ENCODE measurements around the gene TNNI2. TPM values are rescaled to one million over a fixed set of nuclear protein-coding genes. Genes with fewer than 3 reads are reported as not detected.
"Not testable (repeated sequence)": the region's sequence is repeated elsewhere in the genome, so short reads cannot be mapped to it uniquely, and the experiment has no call there.

Gene TNNI2
- polyA plus RNA-seq, 1 donor (not counting 4 experiments of a cell fraction or from before 2014, with no cell fraction given): 10.7 TPM

GRCh38 chr11:1883346-1884302 lies 44.8 kb downstream of the TNNI2 start:
- Histone ChIP-seq H3K4me1 (ENCODE audit: control insufficient read depth, extremely low read depth, insufficient read depth, low read length) (peaks cover 3% of the 10 kb centered on the region), H3K4me2 (ENCODE audit: control insufficient read depth, extremely low read depth, insufficient read depth, low read depth, low read length) (no peak overlapping the region), H3K79me2 (ENCODE audit: control insufficient read depth, insufficient read depth, low read length) (no peaks in the 10 kb centered on the region), H4K20me1 (ENCODE audit: control insufficient read depth, extremely low read depth, insufficient read depth, low read length) (no peaks in the 10 kb centered on the region), H3K4me3 (ENCODE audit: control insufficient read depth in 2 of 3, extremely low read depth in 1 of 3, insufficient read depth in 2 of 3, low read depth in 1 of 3, low read length in 3 of 3) (no peak overlapping the region), H3K36me3 (ENCODE audit: control insufficient read depth in 2 of 2, extremely low read depth in 1 of 2, insufficient read depth in 2 of 2, low read length in 2 of 2) (no peaks in the 10 kb centered on the region), H3K9me3 (ENCODE audit: control insufficient read depth, low read depth, low read length) (no peaks in the 10 kb centered on the region), H3K27me3 (ENCODE audit: control insufficient read depth, extremely low read depth, insufficient read depth, low read length) (peaks cover 9% of the 10 kb centered on the region), H3K9ac (ENCODE audit: control insufficient read depth, extremely low read depth, insufficient read depth, low read length) (no peak overlapping the region), H2AFZ (ENCODE audit: control insufficient read depth, low read length) (no peak overlapping the region), H3K9me1 (ENCODE audit: control insufficient read depth, extremely low read depth, insufficient read depth, low read length) (no peaks in the 10 kb centered on the region), H3K27ac (ENCODE audit: control insufficient read depth, insufficient read depth, low read length) (no peak overlapping the region)
- dilution Hi-C loops (cut with MboI; ENCODE audit: extremely low pct_ligation_motif_present, low sequenced_read_pairs): no loop called here
- no peak for TF ChIP-seq CTCF (optimal IDR thresholded peaks at IDR 0.05 in 1 of 3, IDR thresholded peaks at IDR 0.05 in 1 of 3, conservative IDR thresholded peaks at IDR 0.05 in 1 of 3; ENCODE audit: extremely low read depth in 1 of 3, insufficient read depth in 2 of 3, low read length in 3 of 3)
- FAIRE-seq (no peak), DNase-seq (ENCODE audit: low read depth, low spot score) (no peak)

DNA sequence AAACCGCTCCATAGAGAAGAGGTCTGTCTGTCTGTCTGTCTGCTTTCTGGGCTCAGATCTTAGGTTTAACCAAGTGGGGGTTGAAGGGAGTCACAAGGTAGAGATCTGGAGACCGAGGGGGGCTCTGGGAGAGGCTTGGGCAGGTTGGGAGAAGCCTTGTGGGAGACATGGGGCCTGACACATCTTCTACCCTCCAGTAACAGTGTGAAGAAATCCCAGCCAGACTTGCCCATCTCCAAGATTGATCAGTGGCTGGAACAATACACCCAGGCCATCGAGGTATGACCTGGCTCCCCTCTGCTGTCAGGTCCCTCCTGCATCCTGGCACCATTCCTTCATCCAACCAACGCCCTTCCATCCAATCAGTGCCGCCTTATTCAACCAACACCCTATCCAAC lies 45.5 kb downstream of the TNNI2 start:
- dilution Hi-C loops (cut with MboI; ENCODE audit: extremely low pct_ligation_motif_present, low sequenced_read_pairs): no loop called here
- H3K9ac ChIP-seq (ENCODE audit: control insufficient read depth, extremely low read depth, insufficient read depth, low read length): no peak overlapping the region
- DNase-seq (ENCODE audit: low read depth, low spot score) (no peak), FAIRE-seq (no peak)
- H3K4me2 ChIP-seq (ENCODE audit: control insufficient read depth, extremely low read depth, insufficient read depth, low read depth, low read length): no peak overlapping the region
- no peak overlapping the region for H3K4me3 ChIP-seq (ENCODE audit: control insufficient read depth in 2 of 3, extremely low read depth in 1 of 3, insufficient read depth in 2 of 3, low read depth in 1 of 3, low read length in 3 of 3)
- H2AFZ ChIP-seq (ENCODE audit: control insufficient read depth, low read length): no peak overlapping the region
- H3K9me3 ChIP-seq (ENCODE audit: control insufficient read depth, low read depth, low read length): no peaks in the 10 kb centered on the region
- no peaks in the 10 kb centered on the region for H3K36me3 ChIP-seq (ENCODE audit: control insufficient read depth in 2 of 2, extremely low read depth in 1 of 2, insufficient read depth in 2 of 2, low read length in 2 of 2)
- no peaks in the 10 kb centered on the region for H3K9me1 ChIP-seq (ENCODE audit: control insufficient read depth, extremely low read depth, insufficient read depth, low read length)
- TF ChIP-seq EZH2 (IDR thresholded peaks at IDR 0.05; ENCODE audit: low read length): no peak
- TF ChIP-seq CTCF (optimal IDR thresholded peaks at IDR 0.05 in 1 of 3, IDR thresholded peaks at IDR 0.05 in 1 of 3, conservative IDR thresholded peaks at IDR 0.05 in 1 of 3; ENCODE audit: extremely low read depth in 1 of 3, insufficient read depth in 2 of 3, low read length in 3 of 3): no peak
- H3K27me3 ChIP-seq (ENCODE audit: control insufficient read depth, extremely low read depth, insufficient read depth, low read length): peaks cover 9% of the 10 kb centered on the region
- no peaks in the 10 kb centered on the region for H3K79me2 ChIP-seq (ENCODE audit: control insufficient read depth, insufficient read depth, low read length)
- no peak overlapping the region for H3K27ac ChIP-seq (ENCODE audit: control insufficient read depth, insufficient read depth, low read length)
- no peaks in the 10 kb centered on the region for H4K20me1 ChIP-seq (ENCODE audit: control insufficient read depth, extremely low read depth, insufficient read depth, low read length)
- peaks cover 1% of the 10 kb centered on the region for H3K4me1 ChIP-seq (ENCODE audit: control insufficient read depth, extremely low read depth, insufficient read depth, low read length)

GRCh38 chr11:1886551-1886950 lies 47.8 kb downstream of the TNNI2 start:
- H3K27ac ChIP-seq (ENCODE audit: control insufficient read depth, insufficient read depth, low read length); H3K9ac ChIP-seq (ENCODE audit: control insufficient read depth, extremely low read depth, insufficient read depth, low read length); H3K36me3 ChIP-seq (ENCODE audit: control insufficient read depth in 2 of 2, extremely low read depth in 1 of 2, insufficient read depth in 2 of 2, low read length in 2 of 2); DNase-seq (ENCODE audit: low read depth, low spot score); H3K4me1 ChIP-seq (ENCODE audit: control insufficient read depth, extremely low read depth, insufficient read depth, low read length); H3K9me1 ChIP-seq (ENCODE audit: control insufficient read depth, extremely low read depth, insufficient read depth, low read length); dilution Hi-C loops (cut with MboI; ENCODE audit: extremely low pct_ligation_motif_present, low sequenced_read_pairs); H3K9me3 ChIP-seq (ENCODE audit: control insufficient read depth, low read depth, low read length); H3K4me3 ChIP-seq (ENCODE audit: control insufficient read depth in 2 of 3, extremely low read depth in 1 of 3, insufficient read depth in 2 of 3, low read depth in 1 of 3, low read length in 3 of 3); H3K79me2 ChIP-seq (ENCODE audit: control insufficient read depth, insufficient read depth, low read length); FAIRE-seq; H2AFZ ChIP-seq (ENCODE audit: control insufficient read depth, low read length); H3K4me2 ChIP-seq (ENCODE audit: control insufficient read depth, extremely low read depth, insufficient read depth, low read depth, low read length); H3K27me3 ChIP-seq (ENCODE audit: control insufficient read depth, extremely low read depth, insufficient read depth, low read length); H4K20me1 ChIP-seq (ENCODE audit: control insufficient read depth, extremely low read depth, insufficient read depth, low read length): not testable (repeated sequence)
